B cell (primary cell): Measurements from ENCODE around the gene TSC2. TPM values are rescaled to one million over a fixed set of nuclear protein-coding genes. Genes with fewer than 3 reads are reported as not detected.
"Not testable (repeated sequence)": the region's sequence is repeated elsewhere in the genome, so short reads cannot be mapped to it uniquely, and the experiment has no call there.

Experiments used
- ATAC-seq: fragments of 200-7000 bp; cut with Tn5 transposase; one replicate; pipeline ENCODE4 v1.10.0; 2021; ENCODE audit warnings: low read depth, mild to moderate bottlenecking, moderate number of reproducible peaks, moderate library complexity
- CTCF ChIA-PET: fragments of 350-600 bp; sonication (Branson Sonifier 250); formaldehyde crosslinking; loops from one replicate; lab custom pipeline; 2021; ENCODE audit warnings: antibody characterized with exemption, inconsistent platforms; lab: Charles Lee
- POLR2A ChIA-PET: fragments of 350-600 bp; sonication (Branson Sonifier 250); formaldehyde crosslinking; loops from one replicate; lab custom pipeline; 2021; ENCODE audit warnings: antibody characterized with exemption; lab: Charles Lee
- DNase-seq: peaks from one replicate; pipeline ENCODE4 v3.0.0; 2013
- H2AFZ ChIP-seq: 2 replicates; pipeline ENCODE4 v1.6.1; 2012; ENCODE audit warnings: mild to moderate bottlenecking, low read depth, low read length; ENCODE audit not compliant: insufficient read depth, poor library complexity, severe bottlenecking
- H3K27ac ChIP-seq, 2 donors: 1 replicate in 1 of 2; 2 replicates in 1 of 2; pipeline ENCODE4 v1.5.1; 2012 to 2013; ENCODE audit warnings: low read length in 2 of 2, mild to moderate bottlenecking in 2 of 2, moderate library complexity in 1 of 2
- H3K27me3 ChIP-seq, 4 experiments: fragments of 200-600 bp in 1 of 4; sonication (generic) in 1 of 4; replicated peaks in 1 of 4; 1 replicate in 2 of 4; 2 replicates in 2 of 4; pipeline versions ENCODE4 v1.6.1 to v1.7.0; 2013 to 2016; ENCODE audit warnings: low read length in 3 of 4, mild to moderate bottlenecking in 2 of 4, mixed read lengths in 1 of 4, moderate library complexity in 1 of 4; ENCODE audit not compliant: insufficient read depth in 4 of 4, control insufficient read depth in 3 of 4; ENCODE audit errors: control extremely low read depth in 1 of 4
- H3K36me3 ChIP-seq, 2 experiments: replicated peaks in 1 of 2; 1 replicate in 1 of 2; 2 replicates in 1 of 2; pipeline versions ENCODE4 v1.6.1 to v1.7.1; 2013; ENCODE audit warnings: low read length in 1 of 2; ENCODE audit not compliant: insufficient read depth in 2 of 2, control insufficient read depth in 1 of 2; ENCODE audit errors: control extremely low read depth in 1 of 2, extremely low read depth in 1 of 2
- H3K4me1 ChIP-seq, 2 donors: fragments of 200-600 bp in 1 of 2; sonication (generic) in 1 of 2; 1 replicate in 1 of 2; 2 replicates in 1 of 2; pipeline versions ENCODE4 v1.5.1 to v1.6.1; 2013 to 2017; ENCODE audit warnings: low read length in 2 of 2; ENCODE audit not compliant: control insufficient read depth in 2 of 2, insufficient read depth in 2 of 2
- H3K4me2 ChIP-seq: replicated peaks from 2 replicates; pipeline ENCODE3; 2012; ENCODE audit warnings: mild to moderate bottlenecking, low read depth, low read length; ENCODE audit not compliant: poor library complexity, severe bottlenecking
- H3K4me3 ChIP-seq, 5 experiments: fragments of 200-600 bp in 1 of 5; sonication (generic) in 1 of 5; 1 replicate in 3 of 5; 2 replicates in 2 of 5; pipeline versions ENCODE4 v1.5.1 to v1.7.0; 2011 to 2016; ENCODE audit warnings: low read length in 4 of 5, mild to moderate bottlenecking in 4 of 5, low read depth in 2 of 5, control low read depth in 1 of 5, moderate library complexity in 1 of 5; ENCODE audit not compliant: insufficient read depth in 1 of 5; ENCODE audit errors: control extremely low read depth in 1 of 5, extremely low read depth in 1 of 5
- H3K79me2 ChIP-seq: fragments of 200-600 bp; sonication (generic); one replicate; pipeline ENCODE4 v1.6.0; 2016; ENCODE audit warnings: low read length; ENCODE audit not compliant: control insufficient read depth, insufficient read depth
- H3K9ac ChIP-seq: fragments of 200-600 bp; sonication (generic); 2 replicates; pipeline ENCODE4 v1.6.1; 2017; ENCODE audit warnings: mild to moderate bottlenecking, low read length, moderate library complexity
- H3K9me3 ChIP-seq, 3 donors: one replicate each; pipeline versions ENCODE4 v1.6.1 to v1.7.1; 2013; ENCODE audit warnings: low read length in 2 of 3; ENCODE audit not compliant: control insufficient read depth in 2 of 3, insufficient read depth in 1 of 3; ENCODE audit errors: control extremely low read depth in 1 of 3
- H4K20me1 ChIP-seq: 2 replicates; pipeline ENCODE4 v1.6.0; 2012; ENCODE audit warnings: mild to moderate bottlenecking, low read length; ENCODE audit not compliant: insufficient read depth, control insufficient read depth, poor library complexity, severe bottlenecking
- H3K27ac Mint-ChIP-seq: one replicate; pipeline ENCODE4 v1.8.0; 2021; ENCODE audit warnings: mixed read lengths
- H3K27me3 Mint-ChIP-seq: one replicate; pipeline ENCODE4 v1.8.0; 2021; ENCODE audit warnings: mixed read lengths
- H3K4me1 Mint-ChIP-seq: one replicate; pipeline ENCODE4 v1.8.0; 2021; ENCODE audit warnings: mixed read lengths
- H3K4me3 Mint-ChIP-seq: one replicate; pipeline ENCODE4 v1.8.0; 2021; ENCODE audit warnings: mixed read lengths
- H3K9me3 Mint-ChIP-seq: one replicate; pipeline ENCODE4 v1.8.0; 2022; ENCODE audit warnings: mixed read lengths; ENCODE audit not compliant: insufficient read depth
- EZH2 ChIP-seq: IDR thresholded peaks from 2 replicates; pipeline ENCODE4 v1.6.1; 2012; ENCODE audit warnings: borderline replicate concordance, low read depth, mild to moderate bottlenecking, moderate library complexity, low read length; ENCODE audit not compliant: insufficient read depth, poor library complexity, severe bottlenecking
- WGBS: methylation state at CpG from one replicate; pipeline ENCODE4 v1.1.5; 2013; ENCODE audit warnings: missing lambda C conversion rate; ENCODE audit not compliant: insufficient coverage; 5-methylcytosine and 5-hydroxymethylcytosine counted together
- intact Hi-C: fragments of 100-400 bp; cut with micrococcal nuclease; formaldehyde crosslinking; loops from one replicate; pipeline ENCODE4 v1.10.0; 2022
- polyA plus RNA-seq: library from polyadenylated mRNA; depleted of rRNA; stranded (reverse); fragments of >200 nt; gene quantifications from 2 replicates; pipeline ENCODE4 v1.2.3, GENCODE V29; 2012
- total RNA-seq, 2 donors: library from RNA; stranded (reverse); fragments of 120-200 nt in 1 of 2; gene quantifications; 1 replicate in 1 of 2; 2 replicates in 1 of 2; pipeline versions ENCODE4 v1.2.3 to v1.2.4, GENCODE V29; 2013 to 2022
- TF ChIP-seq, protein P1 (sequence below): fragments of 200-600 bp; IDR thresholded peaks from one replicate; pipeline ENCODE4 v1.8.0; 2022; ENCODE audit warnings: antibody characterized with exemption, mild to moderate bottlenecking

TSC2 gene
- total and polyA plus RNA-seq, 2 donors (not counting 1 experiment from before 2014, with no cell fraction given), result 128 to 194 TPM

DNA sequence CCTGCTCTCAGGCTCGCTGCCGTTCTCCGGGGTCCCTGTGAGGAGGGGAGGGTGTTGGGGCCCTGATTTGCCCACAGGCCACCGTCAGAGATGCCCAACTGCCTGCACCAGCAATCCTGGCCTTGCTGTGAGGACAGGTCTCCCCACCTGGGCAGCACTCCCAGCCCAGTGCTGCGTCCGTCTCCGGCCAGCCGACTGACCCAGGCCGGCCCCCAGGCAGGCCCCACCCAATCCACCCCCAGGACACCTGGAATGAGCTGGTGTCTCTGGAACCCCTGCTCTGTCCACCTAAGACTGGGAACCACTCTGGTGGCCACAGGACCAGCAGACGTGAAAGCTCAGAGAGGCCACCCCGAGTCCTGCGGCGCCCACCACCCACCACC lies 67.8 kb downstream of the TSC2 start:
- CTCF ChIA-PET, result no interaction called here
- Histone ChIP-seq H4K20me1 (no peaks in the 10 kb centered on the region), H3K4me2 (no peak overlapping the region), H3K27me3 (no peaks in the 10 kb centered on the region), H3K36me3 (peaks cover 0 to 3% of the 10 kb centered on the region in 2 experiments), H3K9me3 (no peaks in the 10 kb centered on the region), H3K9ac (no peak overlapping the region), H3K4me3 (no peak overlapping the region), H3K79me2 (no peaks in the 10 kb centered on the region), H3K4me1 (no peaks in the 10 kb centered on the region), H3K27ac (no peak overlapping the region), H2AFZ (no peak overlapping the region)
- Mint-ChIP-seq H3K4me3 (no peak overlapping the region), H3K27me3 (no peaks in the 10 kb centered on the region), H3K27ac (no peak overlapping the region), H3K4me1 (no peaks in the 10 kb centered on the region), H3K9me3 (no peaks in the 10 kb centered on the region)
- DNase-seq (no peak), ATAC-seq (no peak)
- intact Hi-C loops, result no loop called here
- WGBS, result 100% methylated on average over 1 of the region's 13 CpGs
- TF ChIP-seq, protein P1, sequence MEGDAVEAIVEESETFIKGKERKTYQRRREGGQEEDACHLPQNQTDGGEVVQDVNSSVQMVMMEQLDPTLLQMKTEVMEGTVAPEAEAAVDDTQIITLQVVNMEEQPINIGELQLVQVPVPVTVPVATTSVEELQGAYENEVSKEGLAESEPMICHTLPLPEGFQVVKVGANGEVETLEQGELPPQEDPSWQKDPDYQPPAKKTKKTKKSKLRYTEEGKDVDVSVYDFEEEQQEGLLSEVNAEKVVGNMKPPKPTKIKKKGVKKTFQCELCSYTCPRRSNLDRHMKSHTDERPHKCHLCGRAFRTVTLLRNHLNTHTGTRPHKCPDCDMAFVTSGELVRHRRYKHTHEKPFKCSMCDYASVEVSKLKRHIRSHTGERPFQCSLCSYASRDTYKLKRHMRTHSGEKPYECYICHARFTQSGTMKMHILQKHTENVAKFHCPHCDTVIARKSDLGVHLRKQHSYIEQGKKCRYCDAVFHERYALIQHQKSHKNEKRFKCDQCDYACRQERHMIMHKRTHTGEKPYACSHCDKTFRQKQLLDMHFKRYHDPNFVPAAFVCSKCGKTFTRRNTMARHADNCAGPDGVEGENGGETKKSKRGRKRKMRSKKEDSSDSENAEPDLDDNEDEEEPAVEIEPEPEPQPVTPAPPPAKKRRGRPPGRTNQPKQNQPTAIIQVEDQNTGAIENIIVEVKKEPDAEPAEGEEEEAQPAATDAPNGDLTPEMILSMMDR, result no peak
- no peak for TF ChIP-seq EZH2
- POLR2A ChIA-PET, result no interaction called here

DNA sequence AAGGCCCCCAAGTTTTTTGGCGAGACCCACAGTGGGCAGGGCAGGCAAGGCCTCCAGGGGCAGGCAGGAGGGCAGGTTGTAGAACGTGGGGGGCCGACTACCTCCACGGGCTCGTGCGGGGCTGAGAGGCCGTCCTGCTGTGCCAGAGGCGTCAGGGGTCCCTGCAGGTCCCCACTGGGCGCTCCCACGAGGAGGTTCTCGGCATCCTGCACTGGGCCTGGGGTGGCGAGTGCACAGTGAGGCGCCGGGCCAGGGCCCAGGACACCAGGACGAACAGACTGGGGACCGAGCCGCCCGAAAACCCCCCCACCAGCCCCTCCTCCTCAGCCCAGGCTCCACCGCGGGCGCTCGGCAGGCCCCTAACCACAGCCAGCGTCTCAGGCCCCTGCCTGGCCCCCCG lies 68.6 kb downstream of the TSC2 start:
- H3K4me2 ChIP-seq, H3K27ac Mint-ChIP-seq, H3K9me3 ChIP-seq, H3K27me3 ChIP-seq, H3K4me3 Mint-ChIP-seq, CTCF ChIA-PET, H2AFZ ChIP-seq, H4K20me1 ChIP-seq, H3K27ac ChIP-seq, H3K4me1 ChIP-seq, DNase-seq, intact Hi-C loops, H3K4me1 Mint-ChIP-seq, H3K79me2 ChIP-seq, H3K4me3 ChIP-seq, H3K36me3 ChIP-seq, POLR2A ChIA-PET, H3K9ac ChIP-seq, H3K9me3 Mint-ChIP-seq, ATAC-seq, H3K27me3 Mint-ChIP-seq: not testable (repeated sequence)
- WGBS, result 96% methylated on average over 7 of the region's 24 CpGs

DNA sequence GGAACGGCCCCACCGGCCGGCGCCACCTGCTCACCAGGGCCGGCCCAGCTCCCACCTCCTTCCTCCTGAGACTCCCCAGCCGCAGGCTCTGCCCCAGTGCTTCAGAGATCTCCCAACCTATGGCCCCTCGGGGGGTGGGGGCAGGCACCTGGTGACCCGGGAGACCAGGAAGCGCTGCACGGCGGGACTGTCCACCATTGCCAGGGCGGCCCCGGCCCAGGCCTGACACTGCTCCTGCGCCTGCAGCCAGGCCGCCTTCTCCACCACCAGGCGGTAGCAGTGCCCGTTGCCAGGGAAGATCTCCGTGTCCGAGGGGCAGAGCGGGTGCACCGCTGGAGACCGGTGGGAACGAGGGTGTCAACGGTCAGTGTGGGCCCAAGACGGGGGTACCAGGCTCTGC lies 69.6 kb downstream of the TSC2 start:
- 97% methylated on average over 6 of the region's 25 CpGs for WGBS
- H3K79me2 ChIP-seq, H3K4me1 ChIP-seq, H3K9me3 Mint-ChIP-seq, H3K36me3 ChIP-seq, H2AFZ ChIP-seq, ATAC-seq, H3K27me3 Mint-ChIP-seq, H3K4me2 ChIP-seq, CTCF ChIA-PET, H3K27me3 ChIP-seq, H3K9me3 ChIP-seq, H3K27ac Mint-ChIP-seq, H4K20me1 ChIP-seq, intact Hi-C loops, POLR2A ChIA-PET, H3K9ac ChIP-seq, DNase-seq, H3K4me1 Mint-ChIP-seq, H3K4me3 ChIP-seq, H3K4me3 Mint-ChIP-seq, H3K27ac ChIP-seq: not testable (repeated sequence)
